ENCODE results near the gene SLC28A2.

SLC28A2 gene

GRCh38 chr15:45268135-45268534, 16.1 kb downstream of the SLC28A2 start:
- H3K27ac ChIP-seq (ENCODE audit: low read depth, low read length), result no peak overlapping the region
- no peaks in the 10 kb centered on the region for H3K27me3 ChIP-seq (ENCODE audit: control insufficient read depth, low read length)
- H3K79me2 ChIP-seq (ENCODE audit: control insufficient read depth, low read length), result no peaks in the 10 kb centered on the region
- no peaks in the 10 kb centered on the region for H3K9me3 ChIP-seq (ENCODE audit: control insufficient read depth, insufficient read depth, low read length)
- H3K4me2 ChIP-seq (ENCODE audit: low read length), result no peak overlapping the region
- TF ChIP-seq CTCF (IDR thresholded peaks at IDR 0.05; ENCODE audit: low read depth, low read length, poor library complexity, severe bottlenecking), result peak; percentile 13
- no peak for TF ChIP-seq EZH2phosphoT487 (IDR thresholded peaks at IDR 0.05; ENCODE audit: borderline replicate concordance, low read length)
- H3F3A ChIP-seq (ENCODE audit: control insufficient read depth, insufficient read depth), result no peaks in the 10 kb centered on the region
- H3K36me3 ChIP-seq (ENCODE audit: control insufficient read depth, low read length), result no peaks in the 10 kb centered on the region
- no peaks in the 10 kb centered on the region for H4K20me1 ChIP-seq (ENCODE audit: control insufficient read depth, insufficient read depth, low read depth, low read length)
- no peaks in the 10 kb centered on the region for H3K4me1 ChIP-seq (ENCODE audit: control insufficient read depth, low read length)
- H3K9me2 ChIP-seq (replicated peaks; ENCODE audit: control insufficient read depth, low read length), result no peaks in the 10 kb centered on the region
- no peak overlapping the region for H3K4me3 ChIP-seq (ENCODE audit: low read length)

- H3K79me2 ChIP-seq (ENCODE audit: control insufficient read depth, low read length), result peaks cover 7% of the 10 kb centered on the region
- no peaks in the 10 kb centered on the region for H3K27me3 ChIP-seq (ENCODE audit: control insufficient read depth, low read length)
- H3K36me3 ChIP-seq (ENCODE audit: control insufficient read depth, low read length), result no peaks in the 10 kb centered on the region
- no peak overlapping the region for H3K4me2 ChIP-seq (ENCODE audit: low read length)
- no peak for TF ChIP-seq EZH2phosphoT487 (IDR thresholded peaks at IDR 0.05; ENCODE audit: borderline replicate concordance, low read length)
- no peak for TF ChIP-seq CTCF (IDR thresholded peaks at IDR 0.05; ENCODE audit: low read depth, low read length, poor library complexity, severe bottlenecking)
- H3F3A ChIP-seq (ENCODE audit: control insufficient read depth, insufficient read depth), result no peaks in the 10 kb centered on the region
- H3K9me2 ChIP-seq (replicated peaks; ENCODE audit: control insufficient read depth, low read length), result no peaks in the 10 kb centered on the region
- no peaks in the 10 kb centered on the region for H3K9me3 ChIP-seq (ENCODE audit: control insufficient read depth, insufficient read depth, low read length)
- no peak overlapping the region for H3K27ac ChIP-seq (ENCODE audit: low read depth, low read length)
- no peaks in the 10 kb centered on the region for H4K20me1 ChIP-seq (ENCODE audit: control insufficient read depth, insufficient read depth, low read depth, low read length)
- H3K4me3 ChIP-seq (ENCODE audit: low read length), result no peak overlapping the region
- peaks cover 14% of the 10 kb centered on the region for H3K4me1 ChIP-seq (ENCODE audit: control insufficient read depth, low read length)
Measured at GRCh38 chr15:45274636-45275380, 22.8 kb downstream of the SLC28A2 start.

GRCh38 chr15:45276831-45277230, 24.8 kb downstream of the SLC28A2 start:
- TF ChIP-seq CTCF (IDR thresholded peaks at IDR 0.05; ENCODE audit: low read depth, low read length, poor library complexity, severe bottlenecking) (peak; percentile 52), EZH2phosphoT487 (IDR thresholded peaks at IDR 0.05; ENCODE audit: borderline replicate concordance, low read length) (no peak)

More at GRCh38 chr15:45276831-45277230, 24.8 kb downstream of the SLC28A2 start:
- H4K20me1 ChIP-seq (ENCODE audit: control insufficient read depth, insufficient read depth, low read depth, low read length), result no peaks in the 10 kb centered on the region
- no peaks in the 10 kb centered on the region for H3K9me3 ChIP-seq (ENCODE audit: control insufficient read depth, insufficient read depth, low read length)
- H3K4me1 ChIP-seq (ENCODE audit: control insufficient read depth, low read length), result peaks cover 19% of the 10 kb centered on the region
- no peak overlapping the region for H3K4me3 ChIP-seq (ENCODE audit: low read length)
- peak overlapping the region; percentile 28; the same call in 1 of the 2 replicates for H3K4me2 ChIP-seq (ENCODE audit: low read length)
- H3K27ac ChIP-seq (ENCODE audit: low read depth, low read length), result no peak overlapping the region
- no peaks in the 10 kb centered on the region for H3F3A ChIP-seq (ENCODE audit: control insufficient read depth, insufficient read depth)
- H3K36me3 ChIP-seq (ENCODE audit: control insufficient read depth, low read length), result no peaks in the 10 kb centered on the region
- H3K79me2 ChIP-seq (ENCODE audit: control insufficient read depth, low read length), result peaks cover 7% of the 10 kb centered on the region
- no peaks in the 10 kb centered on the region for H3K9me2 ChIP-seq (replicated peaks; ENCODE audit: control insufficient read depth, low read length)
- no peaks in the 10 kb centered on the region for H3K27me3 ChIP-seq (ENCODE audit: control insufficient read depth, low read length)
